ENCODE data around the gene LRPAP1. TPM values are rescaled to one million over a fixed set of nuclear protein-coding genes. Genes with fewer than 3 reads are reported as not detected.

The LRPAP1 gene
- total RNA-seq, 1 experiment from 2014 or later = 131 TPM

DNA sequence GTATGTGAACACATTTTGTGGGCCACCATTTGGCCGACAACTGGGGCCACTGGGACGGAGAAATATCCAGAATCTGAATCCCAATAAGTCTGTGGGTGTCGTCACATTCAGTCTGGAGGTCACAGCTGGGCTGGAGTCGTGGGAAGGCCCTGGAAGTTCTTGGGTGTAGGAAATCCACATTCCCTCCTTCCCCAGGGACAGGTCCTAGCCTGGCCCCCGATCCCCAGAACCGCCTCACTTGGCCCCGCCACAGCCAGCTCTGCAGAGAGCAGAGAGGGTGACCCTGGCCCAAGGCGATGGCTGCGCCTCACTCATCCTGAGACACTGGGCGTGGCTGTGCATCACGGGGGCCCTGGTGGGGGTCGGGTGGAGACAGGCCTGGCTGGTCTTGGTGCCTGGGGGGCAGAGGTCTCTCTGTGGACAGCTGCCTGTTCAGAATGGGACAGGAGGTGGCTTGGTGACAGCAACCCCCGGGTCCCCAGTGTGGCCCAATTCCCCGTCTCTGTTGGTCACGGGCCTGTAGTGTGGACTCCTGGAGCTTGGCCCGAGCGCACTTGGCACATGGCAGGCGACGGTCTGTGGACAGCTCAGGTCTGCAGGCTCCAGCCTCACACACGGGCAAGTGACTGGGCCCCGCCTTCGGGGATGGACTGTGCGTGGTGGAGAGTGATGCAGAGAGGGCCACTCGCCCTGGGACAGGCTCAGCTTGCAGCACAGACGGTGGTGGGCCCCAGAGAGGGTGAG lies 52.7 kb downstream of the LRPAP1 start:
- in situ Hi-C loops (cut with HindIII; ENCODE audit: low sequenced_read_pairs) = no loop called here
- DNase-seq (ENCODE audit: low spot score) = no peak

DNA sequence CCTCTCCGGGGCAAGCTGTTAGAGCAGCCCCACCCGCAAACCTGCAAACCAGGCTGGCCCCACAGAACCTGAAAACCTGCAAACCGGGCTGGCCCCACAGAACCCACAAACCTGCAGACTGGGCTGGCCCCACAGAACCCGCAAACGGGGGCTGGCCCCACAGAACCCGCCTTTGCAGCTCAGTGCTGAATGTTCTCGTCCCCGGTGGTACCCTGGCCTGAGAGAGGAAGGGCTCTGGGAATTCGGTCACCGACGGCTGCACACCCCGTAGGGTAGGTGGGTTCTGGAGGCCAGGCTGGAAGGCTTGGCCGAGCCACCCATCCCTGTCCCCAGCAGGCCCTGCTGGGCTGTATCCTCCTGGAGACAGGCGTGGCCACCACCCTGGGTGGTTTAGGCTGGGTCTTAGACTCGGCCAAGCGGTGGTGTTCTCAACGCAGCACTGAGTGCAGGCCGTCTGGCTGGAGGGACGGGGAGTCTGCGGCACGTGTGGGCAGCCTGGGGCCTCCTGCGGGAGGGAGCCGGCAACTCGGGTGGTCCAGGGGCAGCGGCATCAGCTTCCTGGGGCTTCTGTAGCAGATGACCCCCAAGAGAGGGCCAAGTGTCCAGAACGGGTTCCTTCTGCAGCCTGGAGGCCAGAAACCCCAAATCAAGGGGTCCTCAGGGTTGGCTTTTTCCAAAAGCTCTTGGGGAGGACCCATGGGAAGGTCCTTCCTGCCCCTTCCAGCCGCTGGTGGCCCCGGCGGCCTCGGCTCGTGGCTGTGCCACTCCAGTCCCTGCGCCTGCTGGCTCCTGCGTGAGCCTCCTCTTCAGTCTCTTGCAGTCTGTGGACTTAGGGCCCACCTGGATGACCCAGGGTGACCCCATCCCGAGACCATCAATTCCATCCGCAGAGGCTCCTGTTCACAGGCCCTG lies 53.5 kb downstream of the LRPAP1 start:
- in situ Hi-C loops (cut with HindIII; ENCODE audit: low sequenced_read_pairs) = no loop called here
- DNase-seq (ENCODE audit: low spot score) = no peak

GRCh38 chr4:3477750-3478430 lies 54.3 kb downstream of the LRPAP1 start:
- DNase-seq (ENCODE audit: low spot score) = no peak
- in situ Hi-C loops (cut with HindIII; ENCODE audit: low sequenced_read_pairs) = no loop called here

- DNase-seq (ENCODE audit: low spot score) = no peak
- in situ Hi-C loops (cut with HindIII; ENCODE audit: low sequenced_read_pairs) = no loop called here
Measured at GRCh38 chr4:3476936-3477749, 55.1 kb downstream of the LRPAP1 start.

GRCh38 chr4:3476341-3476747 lies 55.9 kb downstream of the LRPAP1 start:
- no peak for DNase-seq (ENCODE audit: low spot score)
- in situ Hi-C loops (cut with HindIII; ENCODE audit: low sequenced_read_pairs) = no loop called here

- in situ Hi-C loops (cut with HindIII; ENCODE audit: low sequenced_read_pairs) = no loop called here
- DNase-seq (ENCODE audit: low spot score) = no peak
Measured at GRCh38 chr4:3475713-3476260, 56.4 kb downstream of the LRPAP1 start.

DNA sequence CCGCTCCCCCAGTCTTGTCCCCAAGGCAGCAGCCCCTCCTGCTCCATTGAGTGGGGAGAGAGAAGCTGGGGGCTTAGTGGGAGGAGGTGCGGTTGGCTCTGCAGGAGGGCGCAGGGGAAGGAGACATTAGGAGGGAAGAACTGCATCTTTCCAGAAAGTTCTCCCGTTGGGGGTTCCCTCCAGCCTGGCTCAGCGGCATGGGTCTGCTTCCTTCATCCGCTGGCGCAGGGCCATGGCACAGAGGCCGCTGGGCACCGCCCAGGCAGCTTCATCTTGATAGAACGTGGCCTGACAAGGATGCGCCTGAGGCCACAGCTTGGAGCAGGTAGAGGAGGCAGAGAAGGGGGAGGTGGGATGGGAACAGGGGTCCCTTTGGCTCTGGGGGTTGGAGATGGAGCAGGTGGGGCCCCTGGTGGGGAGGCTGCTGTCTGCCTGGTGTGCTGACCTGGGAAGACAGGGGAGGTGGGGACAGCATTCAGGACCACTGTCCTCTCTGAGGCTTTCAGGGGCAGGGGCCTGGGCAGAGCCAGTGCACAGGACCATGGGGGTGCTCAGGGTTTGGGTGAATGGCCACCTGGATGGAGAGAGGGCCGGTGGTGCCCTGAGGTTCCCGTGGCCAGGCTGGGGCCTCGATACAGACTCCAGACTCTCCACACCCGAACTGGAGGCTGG lies 57.0 kb downstream of the LRPAP1 start:
- DNase-seq (ENCODE audit: low spot score) = no peak
- in situ Hi-C loops (cut with HindIII; ENCODE audit: low sequenced_read_pairs) = no loop called here

DNA sequence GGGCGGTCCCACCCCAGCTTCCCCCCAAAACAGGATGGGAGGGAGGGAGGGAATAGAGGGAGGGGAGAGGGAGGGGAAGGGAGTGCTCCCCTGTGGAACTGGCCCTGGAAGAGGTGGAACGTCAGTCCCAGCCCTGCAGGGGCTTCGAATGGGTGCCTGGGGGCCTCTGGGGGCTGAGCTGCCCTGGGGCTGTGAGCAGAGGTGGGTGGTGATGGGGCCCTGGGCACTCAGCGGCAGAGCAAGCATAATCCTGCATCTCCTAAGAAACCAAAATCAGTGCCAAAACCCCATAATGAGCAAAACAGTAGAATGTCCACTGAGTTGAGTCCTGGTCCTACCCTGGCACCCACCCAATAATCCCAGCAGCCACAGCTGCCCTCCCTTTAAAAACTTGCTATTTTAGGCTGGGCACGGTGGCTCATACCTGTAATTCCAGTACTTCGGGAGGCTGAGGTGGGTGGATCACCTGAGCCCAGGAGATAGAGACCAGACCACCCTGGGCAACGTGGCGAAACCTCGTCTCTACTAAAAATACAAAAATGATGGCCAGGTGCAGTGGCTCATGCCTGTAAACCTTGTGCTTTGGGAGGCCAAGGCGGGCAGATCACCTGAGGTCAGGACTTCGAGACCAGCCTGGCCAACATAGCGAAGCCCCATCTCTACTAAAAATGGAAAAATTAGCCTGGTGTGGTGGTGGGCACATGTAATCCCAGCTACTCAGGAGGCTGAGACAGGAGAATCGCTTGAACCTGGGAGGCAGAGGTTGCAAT lies 58.0 kb downstream of the LRPAP1 start:
- no peak for DNase-seq (ENCODE audit: low spot score)
- in situ Hi-C loops (cut with HindIII; ENCODE audit: low sequenced_read_pairs) = no loop called here

DNA sequence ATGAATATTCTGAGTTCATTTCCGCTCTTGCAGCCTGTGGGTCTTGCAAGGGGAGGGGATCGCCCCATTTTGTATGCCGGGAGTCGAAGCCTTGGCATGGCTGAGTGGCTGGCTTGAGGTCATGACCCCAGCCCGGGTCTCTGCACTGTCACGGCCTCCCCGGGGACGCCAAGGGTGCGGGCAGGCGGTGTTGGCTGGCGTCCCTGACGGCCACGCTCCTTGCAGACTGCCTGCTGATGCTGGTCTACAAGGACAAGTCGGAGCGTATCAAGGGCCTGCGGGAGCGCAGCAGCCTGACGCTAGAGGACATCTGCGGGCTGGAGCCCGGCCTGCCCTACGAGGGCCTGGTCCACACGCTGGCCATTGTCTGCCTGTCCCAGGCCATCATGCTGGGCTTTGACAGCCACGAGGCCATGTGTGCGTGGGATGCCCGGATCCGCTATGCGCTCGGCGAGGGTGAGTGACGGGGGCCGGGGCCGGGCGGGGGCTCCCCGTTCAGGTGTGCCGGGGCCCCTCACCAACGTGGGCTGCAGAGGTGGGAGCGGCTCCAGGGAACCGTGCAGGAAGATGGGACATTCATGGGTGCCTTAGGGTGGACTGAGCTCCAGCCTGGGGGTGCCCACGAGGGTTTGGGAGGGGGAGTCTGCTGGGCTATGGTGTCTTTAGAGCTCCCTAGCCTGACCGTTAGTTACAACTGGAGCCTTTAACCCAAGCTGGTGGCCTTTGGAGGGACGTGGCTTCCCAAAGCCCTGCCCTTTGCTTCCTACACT lies 58.9 kb downstream of the LRPAP1 start:
- in situ Hi-C loops (cut with HindIII; ENCODE audit: low sequenced_read_pairs) = no loop called here
- no peak for DNase-seq (ENCODE audit: low spot score)

GRCh38 chr4:3472411-3473141 lies 59.6 kb downstream of the LRPAP1 start:
- in situ Hi-C loops (cut with HindIII; ENCODE audit: low sequenced_read_pairs) = no loop called here
- no peak for DNase-seq (ENCODE audit: low spot score)

- in situ Hi-C loops (cut with HindIII; ENCODE audit: low sequenced_read_pairs) = no loop called here
Measured at GRCh38 chr4:3471886-3472285, 60.3 kb downstream of the LRPAP1 start.

DNA sequence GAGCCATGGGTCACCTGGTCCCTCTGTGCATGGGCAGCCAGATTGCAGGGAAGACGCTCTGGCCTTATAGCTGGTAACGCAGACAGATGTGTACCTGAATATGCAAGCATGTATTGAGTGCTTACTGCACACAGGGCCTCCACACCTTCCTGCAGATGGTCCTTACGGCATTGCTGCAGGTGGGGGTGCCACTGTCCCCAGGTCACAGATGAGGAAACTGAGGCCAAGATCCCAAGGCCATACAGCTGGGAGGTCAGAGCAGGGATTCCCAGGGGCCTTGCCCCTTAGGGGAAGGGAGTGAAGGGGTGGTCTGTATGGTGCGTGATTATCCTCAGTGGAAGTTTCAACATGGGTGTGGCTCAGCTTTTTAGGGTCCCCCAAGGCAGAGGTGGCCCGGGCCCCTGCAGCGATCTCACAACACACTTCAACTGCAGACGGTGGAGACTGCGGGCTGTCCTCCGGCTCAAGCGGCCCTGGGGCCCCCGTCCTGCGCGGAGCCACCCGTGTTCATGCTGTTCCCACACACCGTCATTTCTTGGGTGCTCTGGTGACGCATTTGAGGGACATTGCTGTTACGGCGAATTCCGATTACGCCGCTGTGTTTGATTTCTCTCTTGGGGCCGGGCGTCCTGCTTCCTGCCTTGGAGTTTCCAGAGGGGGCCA lies 61.0 kb downstream of the LRPAP1 start:
- DNase-seq (ENCODE audit: low spot score) = no peak
- in situ Hi-C loops (cut with HindIII; ENCODE audit: low sequenced_read_pairs) = no loop called here

More at GRCh38 chr4:3471886-3472285, 60.3 kb downstream of the LRPAP1 start:
- DNase-seq (ENCODE audit: low spot score) = no peak

DNA sequence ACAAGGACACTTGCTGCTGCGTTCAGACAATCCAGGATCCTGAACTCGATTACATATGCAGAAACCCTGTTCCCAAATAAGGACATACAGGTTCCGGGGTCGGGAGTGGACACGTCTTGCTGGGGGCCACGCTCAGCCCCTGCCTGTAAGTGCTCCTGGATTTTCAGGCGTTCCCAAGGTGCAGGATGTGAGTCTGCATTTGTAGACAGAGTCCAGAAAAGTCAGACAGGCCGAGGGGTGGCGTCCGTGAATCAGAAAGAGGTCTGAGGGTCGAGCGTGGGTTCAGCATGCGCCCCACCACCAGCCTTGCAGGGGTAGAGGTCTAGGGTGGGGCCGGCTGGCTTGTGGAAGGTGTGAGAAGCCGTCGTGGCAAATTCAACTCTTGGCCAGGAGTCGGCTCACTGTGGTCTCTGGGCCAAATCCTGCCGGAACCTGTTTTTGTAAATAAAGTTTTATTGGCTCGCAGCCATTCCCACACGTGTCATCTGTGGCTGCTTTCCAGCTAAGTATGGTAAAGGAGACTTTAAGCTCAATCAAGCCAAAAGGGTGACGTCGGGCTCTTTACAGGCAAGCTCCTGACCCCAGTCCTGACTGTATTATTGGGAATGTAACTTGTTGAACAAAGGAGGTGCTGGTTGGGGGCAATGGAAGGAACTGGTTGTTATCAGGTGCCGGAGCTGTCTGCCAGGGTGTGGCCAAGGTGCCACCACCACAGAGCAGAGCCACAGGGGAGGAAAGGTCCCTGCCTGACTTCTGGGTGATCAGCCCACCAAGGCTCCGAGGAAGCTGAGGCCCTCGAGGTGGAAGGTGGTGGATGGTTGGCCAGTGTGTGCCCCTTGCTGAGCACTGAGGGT lies 61.8 kb downstream of the LRPAP1 start:
- in situ Hi-C loops (cut with HindIII; ENCODE audit: low sequenced_read_pairs) = no loop called here
- DNase-seq (ENCODE audit: low spot score) = no peak

DNA sequence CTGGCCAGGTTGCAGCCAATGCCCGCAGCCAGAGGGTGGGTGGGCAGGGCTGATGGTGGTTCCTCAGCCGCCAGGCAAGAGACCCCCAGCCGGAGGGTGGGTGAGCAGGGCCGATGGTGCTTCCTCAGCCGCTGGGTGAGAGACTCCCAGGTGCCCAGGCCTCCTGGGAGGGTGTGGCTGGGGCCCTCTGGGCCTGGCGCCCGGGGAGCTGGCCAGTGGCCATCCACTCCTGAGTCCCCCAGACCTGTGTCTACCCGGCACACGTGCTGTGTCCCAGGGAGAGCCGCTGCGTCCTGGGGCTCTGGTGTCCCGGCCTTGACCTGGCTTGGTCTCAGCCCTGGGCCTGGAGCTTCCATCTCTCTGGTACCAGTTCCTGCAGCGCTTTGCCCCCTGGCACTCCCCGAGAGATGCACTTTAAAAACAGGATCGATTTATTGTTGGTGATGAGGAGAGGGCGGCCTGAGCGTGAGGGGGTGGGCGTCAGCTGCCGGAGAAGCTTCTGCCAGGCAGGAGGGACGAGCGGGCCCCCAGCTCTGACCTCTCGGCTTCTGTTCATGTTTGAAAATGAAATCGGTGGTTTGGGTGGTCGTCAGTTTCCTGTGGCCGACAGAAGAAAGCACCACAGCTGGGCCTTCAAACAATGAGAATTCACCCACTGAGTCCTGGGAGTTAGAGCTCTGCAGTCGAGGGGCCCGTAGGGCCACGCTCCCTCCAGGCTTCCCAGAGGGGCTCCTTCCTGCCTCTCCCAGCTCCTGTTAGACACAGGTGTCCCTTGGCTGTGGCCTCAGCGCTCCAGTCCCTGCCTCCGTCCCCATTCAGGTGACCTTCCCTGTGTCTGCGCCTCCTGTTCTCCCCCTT lies 62.6 kb downstream of the LRPAP1 start:
- DNase-seq (ENCODE audit: low spot score) = no peak
- in situ Hi-C loops (cut with HindIII; ENCODE audit: low sequenced_read_pairs) = no loop called here

All from G401 (cell line).